Astrocyte of the spinal cord (primary cell): Measurements from ENCODE around the gene ZNRF3.

Experiments
- DNase-seq: peaks from one replicate; pipeline ENCODE4 v3.0.0; 2011; ENCODE audit warnings: low read depth, low spot score
- H3K4me3 ChIP-seq: 2 replicates; pipeline ENCODE4 v1.5.1; 2011; ENCODE audit warnings: low read depth, mild to moderate bottlenecking, low read length, moderate library complexity
- in situ Hi-C: cut with HindIII; loops from 2 replicates; pipeline ENCODE4 v1.10.0; 2017; ENCODE audit warnings: low sequenced_read_pairs
- TF ChIP-seq, protein P1 (sequence below): IDR thresholded peaks from 2 replicates; pipeline ENCODE4 v1.5.1; 2012; ENCODE audit warnings: low read depth, mild to moderate bottlenecking, low read length, inconsistent platforms

The ZNRF3 gene

GRCh38 chr22:28935140-28935539, 51.8 kb downstream of the ZNRF3 start:
- in situ Hi-C loops = no loop called here
- no peak overlapping the region for H3K4me3 ChIP-seq
- no peak for DNase-seq
- TF ChIP-seq, protein P1, sequence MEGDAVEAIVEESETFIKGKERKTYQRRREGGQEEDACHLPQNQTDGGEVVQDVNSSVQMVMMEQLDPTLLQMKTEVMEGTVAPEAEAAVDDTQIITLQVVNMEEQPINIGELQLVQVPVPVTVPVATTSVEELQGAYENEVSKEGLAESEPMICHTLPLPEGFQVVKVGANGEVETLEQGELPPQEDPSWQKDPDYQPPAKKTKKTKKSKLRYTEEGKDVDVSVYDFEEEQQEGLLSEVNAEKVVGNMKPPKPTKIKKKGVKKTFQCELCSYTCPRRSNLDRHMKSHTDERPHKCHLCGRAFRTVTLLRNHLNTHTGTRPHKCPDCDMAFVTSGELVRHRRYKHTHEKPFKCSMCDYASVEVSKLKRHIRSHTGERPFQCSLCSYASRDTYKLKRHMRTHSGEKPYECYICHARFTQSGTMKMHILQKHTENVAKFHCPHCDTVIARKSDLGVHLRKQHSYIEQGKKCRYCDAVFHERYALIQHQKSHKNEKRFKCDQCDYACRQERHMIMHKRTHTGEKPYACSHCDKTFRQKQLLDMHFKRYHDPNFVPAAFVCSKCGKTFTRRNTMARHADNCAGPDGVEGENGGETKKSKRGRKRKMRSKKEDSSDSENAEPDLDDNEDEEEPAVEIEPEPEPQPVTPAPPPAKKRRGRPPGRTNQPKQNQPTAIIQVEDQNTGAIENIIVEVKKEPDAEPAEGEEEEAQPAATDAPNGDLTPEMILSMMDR = no peak

GRCh38 chr22:28935713-28936112, 52.3 kb downstream of the ZNRF3 start:
- in situ Hi-C loops = no loop called here
- no peak for DNase-seq
- TF ChIP-seq, protein P1 = peak; percentile 27
- no peak overlapping the region for H3K4me3 ChIP-seq

DNA sequence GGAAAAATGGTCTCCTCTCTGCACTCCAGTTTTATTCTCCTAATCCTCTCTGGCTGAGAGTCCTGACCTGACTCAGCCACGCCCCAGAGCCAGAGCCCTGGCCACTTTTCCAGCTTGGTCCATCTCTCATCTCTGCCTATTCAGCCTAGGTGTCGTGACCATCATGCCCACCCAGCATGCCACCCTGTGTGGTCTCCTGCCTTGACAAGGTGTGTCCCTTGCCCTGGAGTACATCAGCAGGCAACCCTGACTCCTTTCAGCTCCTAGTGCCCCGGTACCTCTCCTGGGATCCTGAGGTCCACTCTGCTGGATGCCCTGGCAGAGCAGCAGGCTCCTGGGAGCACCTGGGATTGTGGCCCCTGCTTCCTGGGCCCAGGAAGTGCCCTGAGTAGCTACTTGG, 52.8 kb downstream of the ZNRF3 start:
- in situ Hi-C loops = no loop called here
- no peak for DNase-seq
- H3K4me3 ChIP-seq = no peak overlapping the region
- TF ChIP-seq, protein P1 = no peak

GRCh38 chr22:28937206-28938025, 54.0 kb downstream of the ZNRF3 start:
- in situ Hi-C loops = no loop called here
- TF ChIP-seq, protein P1 = no peak
- H3K4me3 ChIP-seq = no peak overlapping the region
- DNase-seq = no peak

- in situ Hi-C loops = no loop called here
- TF ChIP-seq, protein P1 = no peak
- no peak overlapping the region for H3K4me3 ChIP-seq
- DNase-seq = no peak
Observed at GRCh38 chr22:28938286-28938833, 55.0 kb downstream of the ZNRF3 start.

GRCh38 chr22:28939394-28939793, 56.0 kb downstream of the ZNRF3 start:
- H3K4me3 ChIP-seq = no peak overlapping the region
- in situ Hi-C loops = no loop called here
- TF ChIP-seq, protein P1 = no peak
- no peak for DNase-seq
